ENCODE measurements around the gene FNDC3B. TPM values are rescaled to one million over a fixed set of nuclear protein-coding genes. Genes with fewer than 3 reads are reported as not detected.

FNDC3B gene
- total and polyA plus RNA-seq, 4 donors: 23.3 to 74.2 (median 32.9) TPM

- no peak overlapping the region for H3K4me3 ChIP-seq (ENCODE audit: low read depth in 1 of 3, low read length in 3 of 3)
- H3K27me3 ChIP-seq (ENCODE audit: control insufficient read depth in 4 of 4, insufficient read depth in 4 of 4, low read length in 3 of 4): no peaks in the 10 kb centered on the region
- no peak for DNase-seq (ENCODE audit: low spot score)
- no peaks in the 10 kb centered on the region for H3K36me3 ChIP-seq (ENCODE audit: control insufficient read depth in 4 of 4, insufficient read depth in 3 of 4, low read depth in 1 of 4, low read length in 3 of 4)
- H3K9ac ChIP-seq (ENCODE audit: low read depth in 1 of 2, low read length in 2 of 2): no peak overlapping the region
- WGBS: 83% methylated on average over 3 of the region's 3 CpGs
- no peaks in the 10 kb centered on the region for H3K4me1 ChIP-seq (ENCODE audit: control insufficient read depth in 4 of 4, insufficient read depth in 4 of 4, low read length in 3 of 4)
- TF ChIP-seq REST (IDR thresholded peaks at IDR 0.05) (no peak), MAX (IDR thresholded peaks at IDR 0.05) (no peak), HNF4G (IDR thresholded peaks at IDR 0.05) (no peak), RAD21 (IDR thresholded peaks at IDR 0.05) (no peak), HNF4A (conservative IDR thresholded peaks at IDR 0.05) (no peak), SP1 (IDR thresholded peaks at IDR 0.05) (no peak), RXRA (IDR thresholded peaks at IDR 0.05) (no peak), NR2F2 (IDR thresholded peaks at IDR 0.05) (no peak), FOXA1 (IDR thresholded peaks at IDR 0.05) (no peak), TAF1 (conservative IDR thresholded peaks at IDR 0.05) (no peak), ATF3 (IDR thresholded peaks at IDR 0.05) (no peak), EGR1 (IDR thresholded peaks at IDR 0.05; ENCODE audit: low read depth in 2 of 2) (no peak), JUND (IDR thresholded peaks at IDR 0.05) (no peak), GABPA (IDR thresholded peaks at IDR 0.05 in 1 of 2, conservative IDR thresholded peaks at IDR 0.05 in 1 of 2) (no peak), ZBTB33 (IDR thresholded peaks at IDR 0.05) (no peak)
- no peak overlapping the region for H3K27ac ChIP-seq (ENCODE audit: low read depth in 1 of 2, low read length in 2 of 2)
- peaks cover 0 to under 1% (median 0%) of the 10 kb centered on the region in 4 donors for H3K9me3 ChIP-seq (ENCODE audit: control insufficient read depth in 4 of 4, low read length in 3 of 4)
Observed at GRCh38 chr3:171991166-171991565, 48.2 kb upstream of the FNDC3B start.

GRCh38 chr3:171994646-171995428 is 44.5 kb upstream of the FNDC3B start:
- DNase-seq (ENCODE audit: low spot score): no peak
- no peak for TF ChIP-seq NR2F2 (IDR thresholded peaks at IDR 0.05)
- TF ChIP-seq EGR1 (IDR thresholded peaks at IDR 0.05; ENCODE audit: low read depth in 2 of 2): no peak
- TF ChIP-seq TAF1 (conservative IDR thresholded peaks at IDR 0.05): no peak
- no peak for TF ChIP-seq HNF4A (conservative IDR thresholded peaks at IDR 0.05)
- TF ChIP-seq JUND (IDR thresholded peaks at IDR 0.05): no peak
- TF ChIP-seq HNF4G (IDR thresholded peaks at IDR 0.05): no peak
- TF ChIP-seq FOXA2 (IDR thresholded peaks at IDR 0.05): no peak
- no peak for TF ChIP-seq ZBTB33 (IDR thresholded peaks at IDR 0.05)
- no peak for TF ChIP-seq RXRA (IDR thresholded peaks at IDR 0.05)
- TF ChIP-seq YY1 (IDR thresholded peaks at IDR 0.05): no peak
- no peak for TF ChIP-seq RAD21 (IDR thresholded peaks at IDR 0.05)
- no peak for TF ChIP-seq MAX (IDR thresholded peaks at IDR 0.05)
- TF ChIP-seq SP1 (IDR thresholded peaks at IDR 0.05): no peak
- no peaks in the 10 kb centered on the region for H3K36me3 ChIP-seq (ENCODE audit: control insufficient read depth in 4 of 4, insufficient read depth in 3 of 4, low read depth in 1 of 4, low read length in 3 of 4)
- no peak overlapping the region for H3K9ac ChIP-seq (ENCODE audit: low read depth in 1 of 2, low read length in 2 of 2)
- H3K4me1 ChIP-seq (ENCODE audit: control insufficient read depth in 4 of 4, insufficient read depth in 4 of 4, low read length in 3 of 4): no peaks in the 10 kb centered on the region
- H3K27ac ChIP-seq (ENCODE audit: low read depth in 1 of 2, low read length in 2 of 2): no peak overlapping the region
- 58% methylated on average over 3 of the region's 3 CpGs for WGBS
- H3K4me3 ChIP-seq (ENCODE audit: low read depth in 1 of 3, low read length in 3 of 3): no peak overlapping the region
- no peaks in the 10 kb centered on the region for H3K27me3 ChIP-seq (ENCODE audit: control insufficient read depth in 4 of 4, insufficient read depth in 4 of 4, low read length in 3 of 4)
- H3K9me3 ChIP-seq (ENCODE audit: control insufficient read depth in 4 of 4, low read length in 3 of 4): peaks cover 0 to 2% (median 0%) of the 10 kb centered on the region in 4 donors

Measured in liver (tissue), 9 donors.